Measurements from ENCODE around the gene CDK19. TPM values are rescaled to one million over a fixed set of nuclear protein-coding genes. Genes with fewer than 3 reads are reported as not detected.

The CDK19 gene
- total and polyA plus RNA-seq, 2 of the 13 experiments (the other 11 are each of a cell fraction or from before 2014, with no cell fraction given): 13.4 to 27.0 TPM

DNA sequence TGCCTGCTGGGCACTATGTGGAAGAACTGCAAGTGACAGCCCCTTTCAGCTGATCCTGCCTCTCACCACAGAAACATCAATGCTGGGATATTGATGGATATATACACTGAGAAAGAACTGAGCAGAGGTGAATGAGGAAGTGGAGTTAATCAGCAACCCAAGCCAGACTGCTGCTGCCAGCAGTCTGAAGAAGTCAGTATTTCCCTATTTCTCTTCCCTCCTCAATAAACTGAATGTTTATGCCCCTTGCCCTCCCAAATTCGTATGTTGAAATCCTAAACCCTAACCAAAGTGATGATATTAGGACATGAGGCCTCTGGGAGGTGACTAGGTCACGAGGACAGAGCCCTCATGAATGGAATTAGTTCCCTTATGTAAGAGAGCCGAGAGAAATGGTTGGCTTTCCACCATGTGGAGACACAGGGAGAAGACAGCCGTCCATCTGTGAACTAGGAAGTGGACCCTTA lies 76.3 kb downstream of the CDK19 start (continued):
- TF ChIP-seq HNF4G (IDR thresholded peaks at IDR 0.05; ENCODE audit: borderline replicate concordance, low read depth, low read length): peak; percentile 7; the same call in 1 of the 2 replicates
- TF ChIP-seq HNF4G (CRISPR knock-in tag; IDR thresholded peaks at IDR 0.05; ENCODE audit: borderline replicate concordance, low read depth): no peak
- 0 out of 2 replicates have a peak, but pooled peaks have one; percentile 34 for TF ChIP-seq SMAD1 (CRISPR knock-in tag; IDR thresholded peaks at IDR 0.05; ENCODE audit: borderline replicate concordance, low read depth)
- TF ChIP-seq ARNTL (CRISPR knock-in tag; IDR thresholded peaks at IDR 0.05): peak; percentile 82
- TF ChIP-seq EZH2 (conservative IDR thresholded peaks at IDR 0.05; ENCODE audit: low read depth, low read length): no peak
- TF ChIP-seq TCF12 (IDR thresholded peaks at IDR 0.05): no peak
- no peak for TF ChIP-seq TCF12 (CRISPR knock-in tag; IDR thresholded peaks at IDR 0.05)
- TF ChIP-seq, protein P1, sequence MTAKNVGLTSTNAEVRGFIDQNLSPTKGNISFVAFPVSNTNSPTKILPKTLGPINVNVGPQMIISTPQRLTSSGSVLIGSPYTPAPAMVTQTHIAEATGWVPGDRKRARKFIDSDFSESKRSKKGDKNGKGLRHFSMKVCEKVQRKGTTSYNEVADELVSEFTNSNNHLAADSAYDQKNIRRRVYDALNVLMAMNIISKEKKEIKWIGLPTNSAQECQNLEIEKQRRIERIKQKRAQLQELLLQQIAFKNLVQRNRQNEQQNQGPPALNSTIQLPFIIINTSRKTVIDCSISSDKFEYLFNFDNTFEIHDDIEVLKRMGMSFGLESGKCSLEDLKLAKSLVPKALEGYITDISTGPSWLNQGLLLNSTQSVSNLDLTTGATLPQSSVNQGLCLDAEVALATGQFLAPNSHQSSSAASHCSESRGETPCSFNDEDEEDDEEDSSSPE (CRISPR knock-in tag; IDR thresholded peaks at IDR 0.05): no peak
- peak; percentile 48; the same call in 1 of the 2 replicates for TF ChIP-seq ZSCAN31 (CRISPR knock-in tag; IDR thresholded peaks at IDR 0.05; ENCODE audit: low read depth)
- peak; percentile 51 for TF ChIP-seq HNF4A (CRISPR knock-in tag; IDR thresholded peaks at IDR 0.05)
- TF ChIP-seq ZMYM4 (CRISPR knock-in tag; IDR thresholded peaks at IDR 0.05): peak; percentile 90
- 0 out of 2 replicates have a peak, but pooled peaks have one; percentile 27 for TF ChIP-seq KDM5A (IDR thresholded peaks at IDR 0.05; ENCODE audit: borderline replicate concordance, low read length)
- no peak for TF ChIP-seq ZNF746 (CRISPR knock-in tag; IDR thresholded peaks at IDR 0.05)
- TF ChIP-seq SP5 (CRISPR knock-in tag; IDR thresholded peaks at IDR 0.05; ENCODE audit: borderline replicate concordance, low read depth): no peak
- TF ChIP-seq KLF13 (CRISPR knock-in tag; IDR thresholded peaks at IDR 0.05): no peak
- TF ChIP-seq FOXP1 (IDR thresholded peaks at IDR 0.05): no peak
- TF ChIP-seq FOXP1 (CRISPR knock-in tag; IDR thresholded peaks at IDR 0.05): peak; percentile 52; the same call in 1 of the 2 replicates
- TF ChIP-seq DBP (CRISPR knock-in tag; IDR thresholded peaks at IDR 0.05; ENCODE audit: not compliant biosample characterization): no peak
- no peak for TF ChIP-seq KDM1A (CRISPR knock-in tag; IDR thresholded peaks at IDR 0.05)
- TF ChIP-seq CREB1 (IDR thresholded peaks at IDR 0.05): no peak
- TF ChIP-seq CREB1 (CRISPR knock-in tag; IDR thresholded peaks at IDR 0.05): peak; percentile 50
- TF ChIP-seq ZBTB3 (CRISPR knock-in tag; IDR thresholded peaks at IDR 0.05; ENCODE audit: borderline replicate concordance, low read depth): no peak
- TF ChIP-seq ZNF660 (CRISPR knock-in tag; IDR thresholded peaks at IDR 0.05; ENCODE audit: borderline replicate concordance, low read depth): no peak
- no peak for TF ChIP-seq ZNF589 (CRISPR knock-in tag; conservative IDR thresholded peaks at IDR 0.05)
- TF ChIP-seq, protein P2, sequence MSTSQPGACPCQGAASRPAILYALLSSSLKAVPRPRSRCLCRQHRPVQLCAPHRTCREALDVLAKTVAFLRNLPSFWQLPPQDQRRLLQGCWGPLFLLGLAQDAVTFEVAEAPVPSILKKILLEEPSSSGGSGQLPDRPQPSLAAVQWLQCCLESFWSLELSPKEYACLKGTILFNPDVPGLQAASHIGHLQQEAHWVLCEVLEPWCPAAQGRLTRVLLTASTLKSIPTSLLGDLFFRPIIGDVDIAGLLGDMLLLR (CRISPR knock-in tag; IDR thresholded peaks at IDR 0.05): no peak
- TF ChIP-seq ZBTB20 (CRISPR knock-in tag; IDR thresholded peaks at IDR 0.05; ENCODE audit: borderline replicate concordance, low read depth): no peak
- no peak for TF ChIP-seq MAFG (CRISPR knock-in tag; IDR thresholded peaks at IDR 0.05)
- TF ChIP-seq RBFOX2 (IDR thresholded peaks at IDR 0.05; ENCODE audit: low read depth, low read length): no peak
- TF ChIP-seq AGO1 (IDR thresholded peaks at IDR 0.05; ENCODE audit: low read depth, low read length, poor library complexity, severe bottlenecking): no peak
- no peak for TF ChIP-seq MATR3 (CRISPR knock-in tag; IDR thresholded peaks at IDR 0.05)
- TF ChIP-seq EP300 (IDR thresholded peaks at IDR 0.05; ENCODE audit: low read depth in 2 of 2, low read length in 2 of 2): peak in 1 of 2 experiments; percentile 56; a peak in 2 of 4 replicates
- TF ChIP-seq EP300 (CRISPR knock-in tag; IDR thresholded peaks at IDR 0.05; ENCODE audit: borderline replicate concordance): no peak

Measured in HepG2 (cell line).